CD4-positive, CD25-positive, alpha-beta regulatory T cell (primary cell): Measurements from ENCODE around the gene AOPEP. TPM values are rescaled to one million over a fixed set of nuclear protein-coding genes. Genes with fewer than 3 reads are reported as not detected.

Experiments
- ATAC-seq, 2 donors: fragments of 150-1000 bp; cut with Tn5 transposase; one replicate each; pipeline ENCODE4 v1.10.0; 2021; ENCODE audit warnings: low read depth in 2 of 2, moderate number of reproducible peaks in 2 of 2, moderate library complexity in 1 of 2
- DNase-seq, 3 donors: peaks; one replicate each; pipeline versions ENCODE4 v3.0.0 to v3.0.0-alpha.2; 2012 to 2022; ENCODE audit warnings: mixed read lengths in 1 of 3
- H3K27ac ChIP-seq: one replicate; pipeline ENCODE4 v1.7.0; 2013; ENCODE audit warnings: mild to moderate bottlenecking, low read length; ENCODE audit not compliant: insufficient read depth, poor library complexity, severe bottlenecking
- H3K27me3 ChIP-seq: one replicate; pipeline ENCODE4 v1.7.0; 2013; ENCODE audit warnings: low read length; ENCODE audit not compliant: control insufficient read depth, insufficient read depth
- H3K36me3 ChIP-seq: one replicate; pipeline ENCODE4 v1.7.0; 2013; ENCODE audit warnings: mild to moderate bottlenecking, low read length, moderate library complexity; ENCODE audit not compliant: control insufficient read depth, insufficient read depth
- H3K4me1 ChIP-seq: 2 replicates; pipeline ENCODE4 v1.7.0; 2013; ENCODE audit warnings: mild to moderate bottlenecking, low read length; ENCODE audit not compliant: insufficient read depth, control insufficient read depth, poor library complexity, severe bottlenecking
- H3K4me3 ChIP-seq: one replicate; pipeline ENCODE4 v1.7.0; 2013; ENCODE audit warnings: low read depth, mild to moderate bottlenecking, low read length, moderate library complexity
- H3K9me3 ChIP-seq, 2 experiments: 1 replicate in 1 of 2; 2 replicates in 1 of 2; pipeline ENCODE4 v1.7.0; 2013; ENCODE audit warnings: low read length in 2 of 2, mild to moderate bottlenecking in 1 of 2, moderate library complexity in 1 of 2; ENCODE audit not compliant: control insufficient read depth in 2 of 2
- H3K27ac Mint-ChIP-seq, 3 donors: one replicate each; pipeline ENCODE4 v1.8.0; 2020 to 2022; ENCODE audit warnings: mild to moderate bottlenecking in 3 of 3, mixed read lengths in 3 of 3, moderate library complexity in 2 of 3
- H3K27me3 Mint-ChIP-seq: one replicate; pipeline ENCODE4 v1.8.0; 2022; ENCODE audit warnings: mild to moderate bottlenecking, mixed read lengths
- H3K36me3 Mint-ChIP-seq: one replicate; pipeline ENCODE4 v1.8.0; 2020; ENCODE audit warnings: mixed read lengths
- H3K4me1 Mint-ChIP-seq, 4 donors: one replicate each; pipeline ENCODE4 v1.8.0; 2020 to 2022; ENCODE audit warnings: mixed read lengths in 4 of 4, mild to moderate bottlenecking in 1 of 4
- H3K4me3 Mint-ChIP-seq, 4 donors: one replicate each; pipeline ENCODE4 v1.8.0; 2020 to 2022; ENCODE audit warnings: mild to moderate bottlenecking in 4 of 4, mixed read lengths in 4 of 4, moderate library complexity in 3 of 4
- H3K9me3 Mint-ChIP-seq, 7 donors: one replicate each; pipeline ENCODE4 v1.8.0; 2020 to 2022; ENCODE audit warnings: mixed read lengths in 7 of 7, mild to moderate bottlenecking in 3 of 7, moderate library complexity in 2 of 7
- polyA plus RNA-seq, 4 donors: library from polyadenylated mRNA; unstranded; fragments of 300-500 nt; fragmentation: Illumina TruSeq; gene quantifications; one replicate each; pipeline ENCODE4 v1.2.3, GENCODE V29; 2021
- total RNA-seq: library from RNA; stranded (reverse); gene quantifications from one replicate; pipeline ENCODE4 v1.2.3, GENCODE V29; 2022

The AOPEP gene
- total and polyA plus RNA-seq, 5 donors from 2014 or later: 4.6 to 12.9 (median 6.4) TPM

- Histone ChIP-seq H3K27ac (no peak overlapping the region), H3K27me3 (no peaks in the 10 kb centered on the region), H3K36me3 (no peaks in the 10 kb centered on the region), H3K9me3 (no peaks in the 10 kb centered on the region), H3K4me3 (no peak overlapping the region), H3K4me1 (no peaks in the 10 kb centered on the region)
- H3K27ac Mint-ChIP-seq: no peak overlapping the region
- H3K4me1 Mint-ChIP-seq: peaks cover 0 to 5% (median 0%) of the 10 kb centered on the region in 4 donors
- no peak overlapping the region for H3K4me3 Mint-ChIP-seq
- no peak for DNase-seq
- ATAC-seq: no peak
- no peaks in the 10 kb centered on the region for H3K9me3 Mint-ChIP-seq
- H3K36me3 Mint-ChIP-seq: peaks cover 17% of the 10 kb centered on the region
- no peaks in the 10 kb centered on the region for H3K27me3 Mint-ChIP-seq
These were observed 354.6 kb downstream of the AOPEP start for GRCh38 chr9:95080961-95081647.

GRCh38 chr9:95081998-95082397, 355.5 kb downstream of the AOPEP start:
- Histone ChIP-seq H3K4me1 (no peaks in the 10 kb centered on the region), H3K36me3 (no peaks in the 10 kb centered on the region), H3K9me3 (no peaks in the 10 kb centered on the region), H3K27ac (no peak overlapping the region), H3K27me3 (no peaks in the 10 kb centered on the region), H3K4me3 (no peak overlapping the region)
- DNase-seq (no peak), ATAC-seq (no peak)
- Mint-ChIP-seq H3K27me3 (no peaks in the 10 kb centered on the region), H3K36me3 (peaks cover 21% of the 10 kb centered on the region), H3K27ac (peak overlapping the region in 1 of 3 donors; percentile 26), H3K9me3 (no peaks in the 10 kb centered on the region), H3K4me3 (no peak overlapping the region), H3K4me1 (peaks cover 0 to 5% (median 0%) of the 10 kb centered on the region in 4 donors)

- DNase-seq (no peak), ATAC-seq (no peak)
- Mint-ChIP-seq H3K36me3 (peaks cover 22% of the 10 kb centered on the region), H3K9me3 (no peaks in the 10 kb centered on the region), H3K4me1 (peaks cover 0 to 5% (median 0%) of the 10 kb centered on the region in 4 donors), H3K27ac (peak overlapping the region in 1 of 3 donors; percentile 26), H3K4me3 (no peak overlapping the region), H3K27me3 (no peaks in the 10 kb centered on the region)
- Histone ChIP-seq H3K27ac (no peak overlapping the region), H3K4me1 (no peaks in the 10 kb centered on the region), H3K36me3 (no peaks in the 10 kb centered on the region), H3K9me3 (no peaks in the 10 kb centered on the region), H3K27me3 (no peaks in the 10 kb centered on the region), H3K4me3 (no peak overlapping the region)
These were observed 356.0 kb downstream of the AOPEP start for GRCh38 chr9:95082401-95083084.

GRCh38 chr9:95083086-95083768, 356.7 kb downstream of the AOPEP start:
- no peak overlapping the region for H3K4me3 Mint-ChIP-seq
- no peak overlapping the region for H3K27ac Mint-ChIP-seq
- H3K36me3 Mint-ChIP-seq: peaks cover 27% of the 10 kb centered on the region

GRCh38 chr9:95084254-95084934, 357.9 kb downstream of the AOPEP start:
- no peak for ATAC-seq
- no peaks in the 10 kb centered on the region for H3K4me1 ChIP-seq
- H3K27ac Mint-ChIP-seq: peak overlapping the region in 1 of 3 donors; percentile 42
- no peak overlapping the region for H3K27ac ChIP-seq
- H3K27me3 Mint-ChIP-seq: no peaks in the 10 kb centered on the region
- H3K4me1 Mint-ChIP-seq: peaks cover 0 to 5% (median 0%) of the 10 kb centered on the region in 4 donors
- H3K36me3 Mint-ChIP-seq: peaks cover 27% of the 10 kb centered on the region
- H3K36me3 ChIP-seq: no peaks in the 10 kb centered on the region
- no peaks in the 10 kb centered on the region for H3K9me3 ChIP-seq
- H3K4me3 ChIP-seq: no peak overlapping the region
- no peak overlapping the region for H3K4me3 Mint-ChIP-seq
- DNase-seq: no peak
- H3K27me3 ChIP-seq: no peaks in the 10 kb centered on the region
- H3K9me3 Mint-ChIP-seq: no peaks in the 10 kb centered on the region

More at GRCh38 chr9:95083086-95083768, 356.7 kb downstream of the AOPEP start:
- Mint-ChIP-seq H3K4me1 (peaks cover 0 to 5% (median 0%) of the 10 kb centered on the region in 4 donors), H3K27me3 (no peaks in the 10 kb centered on the region), H3K9me3 (no peaks in the 10 kb centered on the region)
- H3K27ac ChIP-seq: no peak overlapping the region
- H3K36me3 ChIP-seq: no peaks in the 10 kb centered on the region
- H3K27me3 ChIP-seq: no peaks in the 10 kb centered on the region
- H3K4me1 ChIP-seq: no peaks in the 10 kb centered on the region
- no peaks in the 10 kb centered on the region for H3K9me3 ChIP-seq
- ATAC-seq (no peak), DNase-seq (no peak)
- no peak overlapping the region for H3K4me3 ChIP-seq

GRCh38 chr9:95085036-95085770, 358.7 kb downstream of the AOPEP start:
- Mint-ChIP-seq H3K4me1 (peaks cover 0 to 5% (median 0%) of the 10 kb centered on the region in 4 donors), H3K27me3 (no peaks in the 10 kb centered on the region), H3K36me3 (peaks cover 27% of the 10 kb centered on the region), H3K27ac (no peak overlapping the region), H3K9me3 (no peaks in the 10 kb centered on the region), H3K4me3 (no peak overlapping the region)
- Histone ChIP-seq H3K4me1 (no peaks in the 10 kb centered on the region), H3K36me3 (no peaks in the 10 kb centered on the region), H3K9me3 (no peaks in the 10 kb centered on the region), H3K4me3 (no peak overlapping the region), H3K27me3 (no peaks in the 10 kb centered on the region), H3K27ac (no peak overlapping the region)
- no peak for ATAC-seq
- no peak for DNase-seq
